ENCODE data around the gene MT3.

- TF ChIP-seq CTCF (IDR thresholded peaks at IDR 0.05): no peak
- no peak for TF ChIP-seq POLR2A (IDR thresholded peaks at IDR 0.05)
Measured at GRCh38 chr16:56614549-56614991, 25.2 kb downstream of the MT3 start.

Data from lower leg skin (tissue), 3 donors.